Testis (tissue), 2 donors: ENCODE results near the gene FGF8.

Experiments
- CTCF ChIP-seq, 3 experiments: fragments of 450-650 bp in 2 of 3; fragments of 200-600 bp in 1 of 3; sonication (generic) in 1 of 3; IDR thresholded peaks; one replicate each; pipeline ENCODE4 v1.5.1; 2016 to 2019; ENCODE audit warnings: antibody characterized with exemption in 3 of 3, mild to moderate bottlenecking in 2 of 3, moderate library complexity in 1 of 3
- POLR2A ChIP-seq: fragments of 450-650 bp; IDR thresholded peaks from one replicate; pipeline ENCODE4 v1.6.1; 2017; ENCODE audit warnings: antibody characterized with exemption, mild to moderate bottlenecking, moderate library complexity

- no peak for TF ChIP-seq CTCF (IDR thresholded peaks at IDR 0.05)
- no peak for TF ChIP-seq POLR2A
These were observed 21.6 kb upstream of the FGF8 start for GRCh38 chr10:101797403-101798059.
